ENCODE measurements around the gene NUAK1. TPM values are rescaled to one million over a fixed set of nuclear protein-coding genes. Genes with fewer than 3 reads are reported as not detected.
"Not testable (repeated sequence)": the region's sequence is repeated elsewhere in the genome, so short reads cannot be mapped to it uniquely, and the experiment has no call there.

Gene NUAK1
- total RNA-seq, 1 experiment from 2014 or later: 50.3 TPM

DNA sequence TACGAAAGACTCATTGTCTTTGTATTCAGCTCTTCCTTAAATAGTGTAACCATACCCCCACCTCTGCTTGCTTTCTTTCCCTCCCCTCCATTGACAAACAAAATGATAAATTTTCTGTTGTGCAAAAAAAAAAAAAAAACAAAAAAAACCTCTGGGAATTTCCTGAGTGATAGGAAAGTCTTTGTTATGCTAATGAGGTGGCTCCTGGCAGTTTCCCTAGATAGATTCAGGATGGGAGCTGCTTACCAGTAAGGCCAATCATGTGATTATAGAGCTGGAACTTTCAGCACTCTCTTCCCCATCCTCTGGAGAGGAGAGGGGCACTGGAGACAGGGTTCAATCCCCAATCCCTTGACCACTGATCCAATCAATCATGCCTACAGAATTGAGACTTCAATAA, 120.5 kb downstream of the NUAK1 start:
- no peaks in the 10 kb centered on the region for H3K27me3 ChIP-seq (ENCODE audit: control insufficient read depth, insufficient read depth, low read length)
- DNase-seq (ENCODE audit: low read depth, low spot score) (no peak), ATAC-seq (no peak)
- in situ Hi-C loops (cut with HindIII; ENCODE audit: low pct_unique_long_range_greater_than_20kb, low sequenced_read_pairs): no loop called here
- H3K4me3 ChIP-seq (ENCODE audit: low read depth in 2 of 2, low read length in 2 of 2): no peak overlapping the region
- H3K27ac ChIP-seq (ENCODE audit: low read length): no peak overlapping the region
- no peaks in the 10 kb centered on the region for H3K4me1 ChIP-seq (ENCODE audit: control insufficient read depth, insufficient read depth, low read length)
- BruUV-seq (replicated peaks): no TSS peak
- intact Hi-C loops (cut with micrococcal nuclease; ENCODE audit: unreplicated experiment): no loop called here
- POLR2A ChIA-PET: no interaction called here
- no peaks in the 10 kb centered on the region for H3K36me3 ChIP-seq (ENCODE audit: control insufficient read depth, insufficient read depth, low read length)
- CTCF ChIA-PET: interaction anchor here (0.7 kb wide), 1 partner anchor 20 kb away, joined by 5 read pairs; no protein-coding TSS in a partner anchor
- 0 out of 2 replicates have a peak, but pooled peaks cover 7% of the 10 kb centered on the region for H3K9me3 ChIP-seq (ENCODE audit: control insufficient read depth, insufficient read depth, low read depth, low read length)
- TF ChIP-seq TCF7L2 (IDR thresholded peaks at IDR 0.05; ENCODE audit: low read depth, low read length) (no peak), SIN3A (IDR thresholded peaks at IDR 0.05; ENCODE audit: borderline replicate concordance, insufficient read depth, low read depth, low read length) (no peak), POLR2AphosphoS5 (IDR thresholded peaks at IDR 0.05; ENCODE audit: low read depth, low read length) (no peak), CTCF (IDR thresholded peaks at IDR 0.05) (no peak)

- in situ Hi-C loops (cut with HindIII; ENCODE audit: low pct_unique_long_range_greater_than_20kb, low sequenced_read_pairs); BruUV-seq (replicated peaks); H3K27me3 ChIP-seq (ENCODE audit: control insufficient read depth, insufficient read depth, low read length); CTCF ChIA-PET; H3K4me1 ChIP-seq (ENCODE audit: control insufficient read depth, insufficient read depth, low read length); H3K36me3 ChIP-seq (ENCODE audit: control insufficient read depth, insufficient read depth, low read length); H3K9me3 ChIP-seq (ENCODE audit: control insufficient read depth, insufficient read depth, low read depth, low read length); intact Hi-C loops (cut with micrococcal nuclease; ENCODE audit: unreplicated experiment); H3K27ac ChIP-seq (ENCODE audit: low read length); POLR2A ChIA-PET; H3K4me3 ChIP-seq (ENCODE audit: low read depth in 2 of 2, low read length in 2 of 2); ATAC-seq; DNase-seq (ENCODE audit: low read depth, low spot score): not testable (repeated sequence)
Observed at GRCh38 chr12:106016601-106017278, 122.0 kb downstream of the NUAK1 start.

DNA sequence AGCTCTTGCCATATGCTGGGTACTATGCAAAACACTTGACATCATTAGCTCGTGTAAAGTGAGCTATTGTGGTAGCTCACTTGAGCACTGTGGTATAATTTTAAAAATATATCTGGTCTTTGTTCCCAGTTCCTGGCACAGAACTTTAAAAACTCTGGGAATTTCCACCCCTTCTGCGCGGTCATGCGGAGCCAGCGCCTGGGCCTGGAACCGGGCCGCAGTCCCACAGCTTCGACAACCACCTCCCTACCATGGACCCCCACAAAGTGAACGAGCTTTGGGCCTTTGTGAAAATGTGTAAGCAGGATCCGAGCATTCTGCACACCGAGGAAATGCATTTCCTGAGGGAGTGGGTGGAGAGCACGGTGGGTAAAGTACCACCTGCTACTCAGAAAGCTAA, 123.1 kb downstream of the NUAK1 start:
- POLR2A ChIA-PET: no interaction called here
- TF ChIP-seq POLR2AphosphoS5 (IDR thresholded peaks at IDR 0.05; ENCODE audit: low read depth, low read length): no peak
- BruUV-seq (replicated peaks): no TSS peak
- H3K4me3 ChIP-seq (ENCODE audit: low read depth in 2 of 2, low read length in 2 of 2): no peak overlapping the region
- H3K36me3 ChIP-seq (ENCODE audit: control insufficient read depth, insufficient read depth, low read length): no peaks in the 10 kb centered on the region
- no peaks in the 10 kb centered on the region for H3K27me3 ChIP-seq (ENCODE audit: control insufficient read depth, insufficient read depth, low read length)
- H3K4me1 ChIP-seq (ENCODE audit: control insufficient read depth, insufficient read depth, low read length): no peaks in the 10 kb centered on the region
- ATAC-seq (no peak), DNase-seq (ENCODE audit: low read depth, low spot score) (no peak)
- intact Hi-C loops (cut with micrococcal nuclease; ENCODE audit: unreplicated experiment) (no loop called here), in situ Hi-C loops (cut with HindIII; ENCODE audit: low pct_unique_long_range_greater_than_20kb, low sequenced_read_pairs) (no loop called here)
- no peak overlapping the region for H3K27ac ChIP-seq (ENCODE audit: low read length)
- 0 out of 2 replicates have a peak, but pooled peaks cover 7% of the 10 kb centered on the region for H3K9me3 ChIP-seq (ENCODE audit: control insufficient read depth, insufficient read depth, low read depth, low read length)
- CTCF ChIA-PET: no interaction called here

DNA sequence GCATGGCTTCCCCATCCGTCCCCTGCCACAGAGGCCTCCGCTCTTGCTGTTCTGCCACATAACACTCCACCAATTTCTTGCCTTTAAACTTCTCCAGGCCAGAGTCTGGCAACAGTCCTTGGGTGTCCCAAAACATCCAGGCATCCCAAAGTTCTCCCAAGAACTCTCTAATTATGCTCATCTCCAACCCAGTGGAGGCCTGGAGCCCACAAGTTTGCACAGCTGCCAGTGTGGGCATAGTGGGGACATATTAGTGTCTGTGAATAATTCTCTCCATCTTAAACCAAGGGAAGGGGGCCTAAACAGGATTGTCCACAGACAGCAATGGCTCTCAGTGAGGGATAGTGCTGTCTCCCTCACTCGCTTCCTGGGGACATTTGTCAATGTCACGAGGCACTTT, 124.8 kb downstream of the NUAK1 start:
- CTCF ChIA-PET: no interaction called here
- intact Hi-C loops (cut with micrococcal nuclease; ENCODE audit: unreplicated experiment) (no loop called here), in situ Hi-C loops (cut with HindIII; ENCODE audit: low pct_unique_long_range_greater_than_20kb, low sequenced_read_pairs) (no loop called here)
- Histone ChIP-seq H3K4me3 (ENCODE audit: low read depth in 2 of 2, low read length in 2 of 2) (no peak overlapping the region), H3K27ac (ENCODE audit: low read length) (no peak overlapping the region), H3K36me3 (ENCODE audit: control insufficient read depth, insufficient read depth, low read length) (no peaks in the 10 kb centered on the region), H3K9me3 (ENCODE audit: control insufficient read depth, insufficient read depth, low read depth, low read length) (0 out of 2 replicates have a peak, but pooled peaks cover 7% of the 10 kb centered on the region), H3K4me1 (ENCODE audit: control insufficient read depth, insufficient read depth, low read length) (no peaks in the 10 kb centered on the region), H3K27me3 (ENCODE audit: control insufficient read depth, insufficient read depth, low read length) (no peaks in the 10 kb centered on the region)
- DNase-seq (ENCODE audit: low read depth, low spot score) (no peak), ATAC-seq (no peak)
- POLR2A ChIA-PET: no interaction called here
- BruUV-seq (replicated peaks): no TSS peak
- TF ChIP-seq SIN3A (IDR thresholded peaks at IDR 0.05; ENCODE audit: borderline replicate concordance, insufficient read depth, low read depth, low read length): no peak

Other genes with a start within 250 kb of the NUAK1 start
- gene CKAP4, start 109.1 kb upstream of the NUAK1 start, total RNA-seq (2021; ENCODE audit: unreplicated experiment): 95.9 TPM
- gene TCP11L2, start 163.8 kb upstream of the NUAK1 start, total RNA-seq (2021; ENCODE audit: unreplicated experiment): 3.5 TPM
- 8.2 TPM for gene POLR3B, start 218.8 kb upstream of the NUAK1 start, total RNA-seq (2021; ENCODE audit: unreplicated experiment)